HepG2 (cell line): ENCODE measurements around the gene HES2. TPM values are rescaled to one million over a fixed set of nuclear protein-coding genes. Genes with fewer than 3 reads are reported as not detected.
A peak's percentile ranks its signal among the peaks of the same experiment; 100 is the strongest.

Source experiments
- FOSL2 ChIP-seq: sonication (generic); formaldehyde crosslinking; IDR thresholded peaks from 2 replicates; pipeline ENCODE4 v1.4.0; 2020; ENCODE audit warnings: missing genetic modification reagents
- KDM5B ChIP-seq: sonication (generic); formaldehyde crosslinking; IDR thresholded peaks from 2 replicates; pipeline ENCODE4 v1.4.0; 2020; ENCODE audit warnings: missing genetic modification reagents, mild to moderate bottlenecking, borderline replicate concordance
- MBD4 ChIP-seq: IDR thresholded peaks from 2 replicates; pipeline ENCODE4 v1.6.1; 2012; ENCODE audit warnings: low read length, inconsistent platforms, borderline replicate concordance
- MLLT10 ChIP-seq: sonication (generic); formaldehyde crosslinking; IDR thresholded peaks from 2 replicates; pipeline ENCODE4 v1.4.0; 2020; ENCODE audit warnings: missing genetic modification reagents
- NFRKB ChIP-seq: fragments of 450-650 bp; IDR thresholded peaks from 2 replicates; pipeline ENCODE4 v1.6.1; 2017
- NFYC ChIP-seq: IDR thresholded peaks from 2 replicates; pipeline ENCODE4 v1.6.1; 2016; ENCODE audit warnings: missing genetic modification reagents, missing compliant biosample characterization
- RFX1 ChIP-seq: fragments of 450-650 bp; IDR thresholded peaks from 2 replicates; pipeline ENCODE4 v1.6.1; 2017
- RFXANK ChIP-seq: IDR thresholded peaks from 2 replicates; pipeline ENCODE4 v1.6.1; 2016
- TAF1 ChIP-seq: sonication (generic); formaldehyde crosslinking; IDR thresholded peaks from 2 replicates; pipeline ENCODE4 v1.4.0; 2020; ENCODE audit warnings: missing genetic modification reagents
- TBX3 ChIP-seq: fragments of 450-650 bp; IDR thresholded peaks from 2 replicates; pipeline ENCODE4 v1.6.1; 2017; ENCODE audit warnings: antibody characterized with exemption, mild to moderate bottlenecking, inconsistent platforms, borderline replicate concordance
- TCF12 ChIP-seq, 2 experiments: fragments of 450-650 bp in 1 of 2; sonication (generic) in 1 of 2; formaldehyde crosslinking in 1 of 2; IDR thresholded peaks; 2 replicates each; pipeline versions ENCODE4 v1.6.1 to v1.8.0; 2017 to 2022; ENCODE audit warnings: antibody characterized with exemption in 1 of 2, mild to moderate bottlenecking in 1 of 2, missing genetic modification reagents in 1 of 2, moderate library complexity in 1 of 2
- TMF1 ChIP-seq: sonication (generic); formaldehyde crosslinking; IDR thresholded peaks from 2 replicates; pipeline ENCODE4 v1.8.1; 2022; ENCODE audit warnings: low read depth, missing genetic modification reagents
- ZMYM2 ChIP-seq: sonication (generic); formaldehyde crosslinking; IDR thresholded peaks from 2 replicates; pipeline ENCODE4 v1.8.0; 2022; ENCODE audit warnings: mild to moderate bottlenecking, missing genetic modification reagents
- ZNF205 ChIP-seq: IDR thresholded peaks from 2 replicates; pipeline ENCODE4 v1.6.1; 2018; ENCODE audit warnings: missing biosample characterization, missing genetic modification reagents
- ZNF263 ChIP-seq: sonication (generic); formaldehyde crosslinking; IDR thresholded peaks from 2 replicates; pipeline ENCODE4 v1.4.0; 2020; ENCODE audit warnings: missing genetic modification reagents
- ZNF264 ChIP-seq: sonication (generic); formaldehyde crosslinking; IDR thresholded peaks from 2 replicates; pipeline ENCODE4 v1.4.0; 2020; ENCODE audit warnings: missing genetic modification reagents
- polyA plus RNA-seq, 8 experiments: library from polyadenylated mRNA; depleted of rRNA in 3 of 8; stranded (reverse) in 7 of 8; unstranded in 1 of 8; fragments of >200 nt; fragmentation: Illumina TruSeq in 4 of 8; extraction: Trizol in 4 of 8; gene quantifications; 2 replicates each; pipeline versions ENCODE4 v1.2.1 to v1.2.3, GENCODE V29; 2011 to 2016; ENCODE audit warnings: low read depth in 4 of 8, missing spikeins in 1 of 8, mixed read lengths in 1 of 8; ENCODE audit not compliant: insufficient read depth in 1 of 8
- total RNA-seq, 5 experiments: library from RNA; depleted of rRNA; stranded (reverse); fragments of >200 nt; fragmentation: Illumina TruSeq; extraction: Trizol; gene quantifications; 2 replicates each; pipeline ENCODE4 v1.2.3, GENCODE V29; 2016; ENCODE audit warnings: low read depth in 1 of 5
- TF ChIP-seq, protein P1 (sequence below): sonication (generic); formaldehyde crosslinking; IDR thresholded peaks from 2 replicates; pipeline ENCODE4 v1.8.1; 2023; ENCODE audit warnings: missing genetic modification reagents, inconsistent platforms, borderline replicate concordance
- TF ChIP-seq, protein P2 (sequence below): sonication (generic); formaldehyde crosslinking; IDR thresholded peaks from 2 replicates; pipeline ENCODE4 v1.5.0; 2020; ENCODE audit warnings: mild to moderate bottlenecking, missing genetic modification reagents, borderline replicate concordance
- TF ChIP-seq, protein P3 (sequence below): sonication (generic); formaldehyde crosslinking; IDR thresholded peaks from 2 replicates; pipeline ENCODE4 v1.4.0; 2020; ENCODE audit warnings: missing genetic modification reagents, low read depth, mild to moderate bottlenecking, borderline replicate concordance
- TF ChIP-seq, protein P4 (sequence below): sonication (generic); formaldehyde crosslinking; IDR thresholded peaks from 2 replicates; pipeline ENCODE4 v1.5.0; 2020; ENCODE audit warnings: missing genetic modification reagents
- TF ChIP-seq, protein P5 (sequence below): sonication (generic); formaldehyde crosslinking; IDR thresholded peaks from 2 replicates; pipeline ENCODE4 v1.5.0; 2020; ENCODE audit warnings: missing genetic modification reagents, mild to moderate bottlenecking, borderline replicate concordance

Gene HES2
- total and polyA plus RNA-seq, 2 of the 13 experiments (the other 11 are each of a cell fraction or from before 2014, with no cell fraction given) = 0.11 to 0.17 TPM

DNA sequence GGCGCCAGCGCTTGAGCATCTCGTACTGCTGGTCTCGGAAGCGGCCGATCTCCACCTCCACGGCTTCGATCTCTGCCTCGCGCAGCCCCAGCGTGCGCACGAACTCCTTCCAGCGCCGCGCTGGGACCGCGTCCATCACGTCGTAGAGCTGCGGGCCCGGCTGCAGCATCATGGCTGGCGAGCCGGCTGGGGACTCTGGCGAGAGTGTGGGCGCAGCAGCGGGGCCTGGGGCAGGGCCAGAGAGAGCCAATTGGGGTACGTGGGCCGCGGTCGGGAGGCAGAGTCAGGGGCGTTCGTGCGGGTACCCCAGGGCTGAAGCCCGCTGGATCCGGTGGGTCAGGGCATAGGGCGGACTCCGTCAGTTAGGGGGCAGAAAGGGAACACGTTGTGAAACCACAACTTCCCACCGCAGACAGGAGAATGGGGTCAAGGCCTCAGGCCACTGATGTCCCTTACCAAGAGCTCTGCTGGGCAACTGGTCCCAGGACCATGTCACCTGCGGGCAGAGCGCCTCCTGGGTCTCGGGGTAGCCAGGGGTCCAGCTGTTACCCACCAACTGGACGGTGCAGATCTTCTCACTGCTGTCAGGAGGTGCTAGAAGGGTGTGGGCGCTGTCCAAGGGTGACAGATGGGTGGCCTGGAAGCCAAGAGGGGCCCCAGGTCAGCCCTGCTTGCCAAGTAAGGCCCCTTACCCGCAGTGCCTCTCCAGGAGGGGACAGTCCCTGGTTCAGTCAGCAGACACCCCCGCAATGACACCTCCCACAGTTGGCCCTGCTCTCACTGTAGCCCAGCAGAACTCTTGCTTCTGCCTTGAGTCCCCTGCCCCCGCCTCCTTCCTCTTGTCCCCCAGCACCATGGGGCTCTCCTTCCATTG is 42.1 kb upstream of the HES2 start (continued):
- TF ChIP-seq, protein P1, sequence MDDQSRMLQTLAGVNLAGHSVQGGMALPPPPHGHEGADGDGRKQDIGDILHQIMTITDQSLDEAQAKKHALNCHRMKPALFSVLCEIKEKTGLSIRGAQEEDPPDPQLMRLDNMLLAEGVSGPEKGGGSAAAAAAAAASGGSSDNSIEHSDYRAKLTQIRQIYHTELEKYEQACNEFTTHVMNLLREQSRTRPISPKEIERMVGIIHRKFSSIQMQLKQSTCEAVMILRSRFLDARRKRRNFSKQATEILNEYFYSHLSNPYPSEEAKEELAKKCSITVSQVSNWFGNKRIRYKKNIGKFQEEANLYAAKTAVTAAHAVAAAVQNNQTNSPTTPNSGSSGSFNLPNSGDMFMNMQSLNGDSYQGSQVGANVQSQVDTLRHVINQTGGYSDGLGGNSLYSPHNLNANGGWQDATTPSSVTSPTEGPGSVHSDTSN (CRISPR knock-in tag) = no peak
- TF ChIP-seq TMF1 (CRISPR knock-in tag) (0 out of 2 replicates have a peak, but pooled peaks have one; percentile 65), FOSL2 (CRISPR knock-in tag) (no peak), ZNF263 (CRISPR knock-in tag) (no peak), KDM5B (CRISPR knock-in tag) (peak; percentile 40; the same call in 1 of the 2 replicates), MLLT10 (no peak), TCF12 (IDR thresholded peaks at IDR 0.05) (no peak), TCF12 (CRISPR knock-in tag; IDR thresholded peaks at IDR 0.05) (0 out of 2 replicates have a peak, but pooled peaks have one; percentile 49), RFX1 (no peak), MBD4 (0 out of 2 replicates have a peak, but pooled peaks have one; percentile 34), RFXANK (CRISPR knock-in tag) (no peak), NFYC (no peak), TAF1 (CRISPR knock-in tag) (no peak), ZMYM2 (CRISPR knock-in tag) (no peak), NFRKB (no peak), TBX3 (no peak), ZNF205 (CRISPR knock-in tag) (no peak), ZNF264 (CRISPR knock-in tag) (no peak)
- TF ChIP-seq, protein P2, sequence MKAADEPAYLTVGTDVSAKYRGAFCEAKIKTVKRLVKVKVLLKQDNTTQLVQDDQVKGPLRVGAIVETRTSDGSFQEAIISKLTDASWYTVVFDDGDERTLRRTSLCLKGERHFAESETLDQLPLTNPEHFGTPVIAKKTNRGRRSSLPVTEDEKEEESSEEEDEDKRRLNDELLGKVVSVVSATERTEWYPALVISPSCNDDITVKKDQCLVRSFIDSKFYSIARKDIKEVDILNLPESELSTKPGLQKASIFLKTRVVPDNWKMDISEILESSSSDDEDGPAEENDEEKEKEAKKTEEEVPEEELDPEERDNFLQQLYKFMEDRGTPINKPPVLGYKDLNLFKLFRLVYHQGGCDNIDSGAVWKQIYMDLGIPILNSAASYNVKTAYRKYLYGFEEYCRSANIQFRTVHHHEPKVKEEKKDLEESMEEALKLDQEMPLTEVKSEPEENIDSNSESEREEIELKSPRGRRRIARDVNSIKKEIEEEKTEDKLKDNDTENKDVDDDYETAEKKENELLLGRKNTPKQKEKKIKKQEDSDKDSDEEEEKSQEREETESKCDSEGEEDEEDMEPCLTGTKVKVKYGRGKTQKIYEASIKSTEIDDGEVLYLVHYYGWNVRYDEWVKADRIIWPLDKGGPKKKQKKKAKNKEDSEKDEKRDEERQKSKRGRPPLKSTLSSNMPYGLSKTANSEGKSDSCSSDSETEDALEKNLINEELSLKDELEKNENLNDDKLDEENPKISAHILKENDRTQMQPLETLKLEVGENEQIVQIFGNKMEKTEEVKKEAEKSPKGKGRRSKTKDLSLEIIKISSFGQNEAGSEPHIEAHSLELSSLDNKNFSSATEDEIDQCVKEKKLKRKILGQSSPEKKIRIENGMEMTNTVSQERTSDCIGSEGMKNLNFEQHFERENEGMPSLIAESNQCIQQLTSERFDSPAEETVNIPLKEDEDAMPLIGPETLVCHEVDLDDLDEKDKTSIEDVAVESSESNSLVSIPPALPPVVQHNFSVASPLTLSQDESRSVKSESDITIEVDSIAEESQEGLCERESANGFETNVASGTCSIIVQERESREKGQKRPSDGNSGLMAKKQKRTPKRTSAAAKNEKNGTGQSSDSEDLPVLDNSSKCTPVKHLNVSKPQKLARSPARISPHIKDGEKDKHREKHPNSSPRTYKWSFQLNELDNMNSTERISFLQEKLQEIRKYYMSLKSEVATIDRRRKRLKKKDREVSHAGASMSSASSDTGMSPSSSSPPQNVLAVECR (CRISPR knock-in tag) = peak; percentile 50; the same call in 1 of the 2 replicates
- TF ChIP-seq, protein P3, sequence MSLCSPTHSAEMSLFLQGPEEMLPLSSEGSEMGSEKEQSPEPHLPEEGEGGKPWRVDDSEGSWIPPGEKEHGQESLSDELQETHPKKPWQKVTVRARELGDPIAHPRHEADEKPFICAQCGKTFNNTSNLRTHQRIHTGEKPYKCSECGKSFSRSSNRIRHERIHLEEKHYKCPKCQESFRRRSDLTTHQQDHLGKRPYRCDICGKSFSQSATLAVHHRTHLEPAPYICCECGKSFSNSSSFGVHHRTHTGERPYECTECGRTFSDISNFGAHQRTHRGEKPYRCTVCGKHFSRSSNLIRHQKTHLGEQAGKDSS (CRISPR knock-in tag) = 0 out of 2 replicates have a peak, but pooled peaks have one; percentile 4
- TF ChIP-seq, protein P4, sequence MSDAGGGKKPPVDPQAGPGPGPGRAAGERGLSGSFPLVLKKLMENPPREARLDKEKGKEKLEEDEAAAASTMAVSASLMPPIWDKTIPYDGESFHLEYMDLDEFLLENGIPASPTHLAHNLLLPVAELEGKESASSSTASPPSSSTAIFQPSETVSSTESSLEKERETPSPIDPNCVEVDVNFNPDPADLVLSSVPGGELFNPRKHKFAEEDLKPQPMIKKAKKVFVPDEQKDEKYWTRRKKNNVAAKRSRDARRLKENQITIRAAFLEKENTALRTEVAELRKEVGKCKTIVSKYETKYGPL (CRISPR knock-in tag) = no peak
- TF ChIP-seq, protein P5, sequence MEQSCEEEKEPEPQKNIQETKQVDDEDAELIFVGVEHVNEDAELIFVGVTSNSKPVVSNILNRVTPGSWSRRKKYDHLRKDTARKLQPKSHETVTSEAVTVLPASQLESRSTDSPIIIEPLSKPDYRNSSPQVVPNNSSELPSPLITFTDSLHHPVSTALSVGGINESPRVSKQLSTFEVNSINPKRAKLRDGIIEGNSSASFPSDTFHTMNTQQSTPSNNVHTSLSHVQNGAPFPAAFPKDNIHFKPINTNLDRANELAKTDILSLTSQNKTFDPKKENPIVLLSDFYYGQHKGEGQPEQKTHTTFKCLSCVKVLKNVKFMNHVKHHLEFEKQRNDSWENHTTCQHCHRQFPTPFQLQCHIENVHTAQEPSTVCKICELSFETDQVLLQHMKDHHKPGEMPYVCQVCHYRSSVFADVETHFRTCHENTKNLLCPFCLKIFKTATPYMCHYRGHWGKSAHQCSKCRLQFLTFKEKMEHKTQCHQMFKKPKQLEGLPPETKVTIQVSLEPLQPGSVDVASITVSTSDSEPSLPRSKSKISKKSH (CRISPR knock-in tag) = peak; percentile 20; the same call in 1 of the 2 replicates
